Body of pancreas (tissue), 4 donors: ENCODE data around the gene HEATR5A. TPM values are rescaled to one million over a fixed set of nuclear protein-coding genes. Genes with fewer than 3 reads are reported as not detected.

Experiments used
- ATAC-seq: fragments of 150-250 bp; one replicate; pipeline ENCODE4 v1.9.1; 2016
- DNase-seq, 4 donors: peaks; one replicate each; pipeline ENCODE4 v3.0.0-alpha.2; 2019
- H3K27ac ChIP-seq, 4 donors: fragments of 200-600 bp; sonication (generic); 1 replicate in 3 of 4; 2 replicates in 1 of 4; pipeline versions ENCODE4 v1.5.1 to v1.6.1; 2016 to 2019; ENCODE audit warnings: mild to moderate bottlenecking in 1 of 4, mixed read lengths in 1 of 4, moderate library complexity in 1 of 4
- H3K27me3 ChIP-seq, 2 donors: fragments of 200-600 bp; sonication (generic); one replicate each; pipeline ENCODE4 v1.6.0; 2016; ENCODE audit warnings: mild to moderate bottlenecking in 1 of 2
- H3K36me3 ChIP-seq, 2 donors: fragments of 200-600 bp; sonication (generic); replicated peaks in 1 of 2; 2 replicates each; pipeline ENCODE4 v1.5.1; 2016; ENCODE audit warnings: low read depth in 2 of 2; ENCODE audit not compliant: insufficient read depth in 1 of 2
- H3K4me1 ChIP-seq: fragments of 200-600 bp; sonication (generic); one replicate; pipeline ENCODE4 v1.6.0; 2016
- H3K4me3 ChIP-seq, 2 donors: fragments of 200-600 bp; sonication (generic); 1 replicate in 1 of 2; 2 replicates in 1 of 2; pipeline ENCODE4 v1.5.1; 2016 to 2019
- H3K9me3 ChIP-seq, 3 donors: fragments of 200-600 bp; sonication (generic); 1 replicate in 2 of 3; 2 replicates in 1 of 3; pipeline ENCODE4 v1.5.1; 2016
- POLR2A ChIP-seq, 3 donors: fragments of 450-650 bp; IDR thresholded peaks; one replicate each; pipeline ENCODE4 v1.6.1; 2016; ENCODE audit warnings: antibody characterized with exemption in 3 of 3, mild to moderate bottlenecking in 2 of 3
- WGBS, 2 donors: methylation state at CpG; one replicate each; pipeline ENCODE4 v1.1.5; 2017; 5-methylcytosine and 5-hydroxymethylcytosine counted together
- intact Hi-C: fragments of 100-400 bp; cut with DNase I; formaldehyde crosslinking; loops from one replicate; pipeline ENCODE4 v1.15.1; 2023
- total RNA-seq, 2 donors: library from RNA; depleted of rRNA; stranded (reverse); fragments of >200 nt; gene quantifications; one replicate each; pipeline ENCODE4 v1.1.0, GENCODE V29; 2016
- TF ChIP-seq, protein P1 (sequence below), 7 experiments: fragments of 450-650 bp in 4 of 7; fragments of 200-600 bp in 3 of 7; sonication (generic) in 3 of 7; IDR thresholded peaks; one replicate each; pipeline ENCODE4 v1.5.1; 2016 to 2019; ENCODE audit warnings: antibody characterized with exemption in 7 of 7

HEATR5A gene
- total RNA-seq, 2 donors from 2014 or later = 14.5 to 24.1 TPM

DNA sequence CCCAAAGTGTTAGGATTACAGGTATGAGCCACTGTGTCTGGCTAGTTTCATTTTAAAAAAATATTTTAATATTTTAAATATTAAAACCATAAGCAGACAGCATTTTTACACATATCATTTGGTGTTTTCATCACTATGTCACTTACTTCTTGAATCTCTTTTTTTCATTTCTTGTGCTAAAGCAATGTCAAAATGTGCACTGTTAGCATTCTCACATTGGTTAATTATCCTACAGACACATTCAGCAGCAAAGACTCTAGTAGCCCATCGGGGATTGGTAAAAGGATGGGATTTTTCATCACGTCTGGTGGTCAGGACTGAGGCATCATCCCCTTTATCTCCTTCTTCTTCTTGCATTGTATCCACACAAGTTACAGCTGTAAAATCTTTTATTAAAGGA is 96.9 kb downstream of the HEATR5A start:
- no peaks in the 10 kb centered on the region for H3K9me3 ChIP-seq
- H3K27ac ChIP-seq = no peak overlapping the region
- TF ChIP-seq, protein P1, sequence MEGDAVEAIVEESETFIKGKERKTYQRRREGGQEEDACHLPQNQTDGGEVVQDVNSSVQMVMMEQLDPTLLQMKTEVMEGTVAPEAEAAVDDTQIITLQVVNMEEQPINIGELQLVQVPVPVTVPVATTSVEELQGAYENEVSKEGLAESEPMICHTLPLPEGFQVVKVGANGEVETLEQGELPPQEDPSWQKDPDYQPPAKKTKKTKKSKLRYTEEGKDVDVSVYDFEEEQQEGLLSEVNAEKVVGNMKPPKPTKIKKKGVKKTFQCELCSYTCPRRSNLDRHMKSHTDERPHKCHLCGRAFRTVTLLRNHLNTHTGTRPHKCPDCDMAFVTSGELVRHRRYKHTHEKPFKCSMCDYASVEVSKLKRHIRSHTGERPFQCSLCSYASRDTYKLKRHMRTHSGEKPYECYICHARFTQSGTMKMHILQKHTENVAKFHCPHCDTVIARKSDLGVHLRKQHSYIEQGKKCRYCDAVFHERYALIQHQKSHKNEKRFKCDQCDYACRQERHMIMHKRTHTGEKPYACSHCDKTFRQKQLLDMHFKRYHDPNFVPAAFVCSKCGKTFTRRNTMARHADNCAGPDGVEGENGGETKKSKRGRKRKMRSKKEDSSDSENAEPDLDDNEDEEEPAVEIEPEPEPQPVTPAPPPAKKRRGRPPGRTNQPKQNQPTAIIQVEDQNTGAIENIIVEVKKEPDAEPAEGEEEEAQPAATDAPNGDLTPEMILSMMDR (IDR thresholded peaks at IDR 0.05) = no peak
- TF ChIP-seq POLR2A (IDR thresholded peaks at IDR 0.05) = no peak
- no peak for DNase-seq
- 57 to 91% methylated on average over 2 of the region's 2 CpGs for WGBS, 2 donors
- peaks cover 10% of the 10 kb centered on the region for H3K4me1 ChIP-seq
- ATAC-seq = no peak
- H3K4me3 ChIP-seq = no peak overlapping the region
- intact Hi-C loops = no loop called here
- peaks cover 0 to 2% of the 10 kb centered on the region in 2 donors for H3K36me3 ChIP-seq
- H3K27me3 ChIP-seq = no peaks in the 10 kb centered on the region

DNA sequence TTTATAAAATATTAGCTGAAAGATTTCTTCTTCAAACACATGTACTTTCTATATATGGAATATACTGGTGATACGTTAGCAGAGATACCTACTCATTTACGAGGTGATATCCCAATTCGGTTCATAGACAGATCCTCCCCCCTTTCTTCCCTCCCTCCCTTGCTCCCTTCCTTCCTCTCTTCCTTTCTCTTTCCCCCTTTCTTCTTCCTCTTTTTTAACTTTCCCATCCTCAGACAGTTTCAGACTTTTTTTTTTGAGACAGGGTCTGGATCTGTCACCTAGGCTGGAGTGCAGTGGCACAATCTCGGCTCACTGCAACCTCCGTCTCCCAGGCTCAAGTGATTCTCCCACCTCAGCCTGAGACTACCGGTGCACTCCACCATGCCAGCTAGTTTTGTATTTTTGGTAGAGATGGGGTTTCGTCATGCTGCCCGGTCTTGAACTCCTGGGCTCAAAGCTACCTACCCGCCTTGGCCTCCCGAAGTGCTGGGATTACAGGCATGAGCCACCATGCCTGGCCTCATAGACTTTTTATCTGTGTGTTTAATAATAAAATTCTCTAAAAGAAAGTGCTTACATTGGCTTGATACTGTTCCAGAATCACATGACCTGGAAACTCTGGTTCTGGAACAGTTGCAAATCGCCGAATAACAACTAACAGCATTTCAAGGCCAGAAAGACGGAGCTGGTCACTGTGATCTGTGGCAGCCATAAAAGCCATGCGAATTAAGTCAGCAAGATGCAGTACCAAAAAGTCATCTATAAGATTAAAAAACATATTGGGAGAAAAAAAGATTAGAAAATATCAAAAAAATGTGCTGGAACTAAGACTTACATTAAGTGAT is 99.2 kb downstream of the HEATR5A start:
- no peak for TF ChIP-seq POLR2A (IDR thresholded peaks at IDR 0.05)
- TF ChIP-seq, protein P1 (IDR thresholded peaks at IDR 0.05) = no peak
- H3K4me1 ChIP-seq = peaks cover 10% of the 10 kb centered on the region
- intact Hi-C loops = no loop called here
- peaks cover 0 to 2% of the 10 kb centered on the region in 2 donors for H3K36me3 ChIP-seq
- no peaks in the 10 kb centered on the region for H3K27me3 ChIP-seq
- WGBS, 2 donors = 67 to 75% methylated on average over 14 of the region's 14 CpGs
- DNase-seq = peak; percentile 17 to 50 (median 34)
- no peaks in the 10 kb centered on the region for H3K9me3 ChIP-seq
- ATAC-seq = peak; percentile 79
- H3K27ac ChIP-seq = no peak overlapping the region
- H3K4me3 ChIP-seq = no peak overlapping the region

DNA sequence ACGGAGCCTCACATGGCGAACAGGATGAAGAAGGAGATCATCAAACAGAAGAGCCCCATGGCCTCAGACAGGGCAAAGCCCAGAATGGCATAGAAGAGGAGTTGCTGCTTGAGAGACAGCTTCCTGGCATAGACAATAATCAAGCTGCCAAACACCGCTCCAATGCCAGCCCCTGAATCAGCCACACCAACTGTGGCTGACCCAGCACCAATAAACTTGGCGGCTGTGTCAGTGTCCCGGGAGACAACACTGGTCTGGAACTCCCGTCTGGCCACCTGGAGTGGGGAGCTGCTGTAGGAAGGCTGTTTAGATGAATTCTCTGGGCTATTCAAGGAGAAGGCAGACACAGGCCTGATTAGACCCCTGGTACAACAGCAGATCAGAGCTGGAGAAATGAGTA is 100.1 kb downstream of the HEATR5A start:
- 93 to 100% methylated on average over 6 of the region's 6 CpGs for WGBS, 2 donors
- TF ChIP-seq, protein P1 (IDR thresholded peaks at IDR 0.05) = no peak
- no peak for TF ChIP-seq POLR2A (IDR thresholded peaks at IDR 0.05)
- no peaks in the 10 kb centered on the region for H3K9me3 ChIP-seq
- no peak for DNase-seq
- H3K4me3 ChIP-seq = no peak overlapping the region
- H3K36me3 ChIP-seq = peaks cover 0 to 2% of the 10 kb centered on the region in 2 donors
- intact Hi-C loops = no loop called here
- no peaks in the 10 kb centered on the region for H3K27me3 ChIP-seq
- peaks cover 10% of the 10 kb centered on the region for H3K4me1 ChIP-seq
- no peak for ATAC-seq
- no peak overlapping the region for H3K27ac ChIP-seq

DNA sequence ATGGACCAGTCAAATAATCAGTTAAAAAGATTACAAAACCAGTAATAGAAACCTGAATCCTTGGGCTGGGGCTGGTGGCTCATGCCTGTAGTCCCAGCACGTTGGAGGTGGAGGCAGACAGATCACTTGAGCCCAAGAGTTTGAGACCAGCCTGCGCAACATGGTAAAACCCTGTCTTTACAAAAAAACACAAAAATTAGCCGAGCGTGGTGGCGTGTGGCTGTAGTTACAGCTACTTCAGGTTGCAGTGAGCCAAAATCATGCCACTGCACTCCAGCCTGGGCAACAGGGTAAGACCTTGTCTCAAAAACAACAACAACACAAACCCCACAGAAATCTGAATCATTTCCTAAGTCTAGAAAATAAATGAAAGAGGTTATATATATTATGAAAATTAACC is 100.6 kb downstream of the HEATR5A start:
- intact Hi-C loops = no loop called here
- no peak for DNase-seq
- WGBS, 2 donors = 96 to 99% methylated on average over 5 of the region's 5 CpGs

More for the DNA sequence above, 100.6 kb downstream of the HEATR5A start:
- Histone ChIP-seq H3K4me3 (no peak overlapping the region), H3K4me1 (peaks cover 10% of the 10 kb centered on the region), H3K9me3 (no peaks in the 10 kb centered on the region), H3K27ac (no peak overlapping the region), H3K36me3 (peaks cover 0 to 2% of the 10 kb centered on the region in 2 donors), H3K27me3 (no peaks in the 10 kb centered on the region)
- no peak for ATAC-seq
- TF ChIP-seq, protein P1 (IDR thresholded peaks at IDR 0.05) = no peak
- no peak for TF ChIP-seq POLR2A (IDR thresholded peaks at IDR 0.05)
